ENCODE data around the gene SLC25A1.

Gene SLC25A1

DNA sequence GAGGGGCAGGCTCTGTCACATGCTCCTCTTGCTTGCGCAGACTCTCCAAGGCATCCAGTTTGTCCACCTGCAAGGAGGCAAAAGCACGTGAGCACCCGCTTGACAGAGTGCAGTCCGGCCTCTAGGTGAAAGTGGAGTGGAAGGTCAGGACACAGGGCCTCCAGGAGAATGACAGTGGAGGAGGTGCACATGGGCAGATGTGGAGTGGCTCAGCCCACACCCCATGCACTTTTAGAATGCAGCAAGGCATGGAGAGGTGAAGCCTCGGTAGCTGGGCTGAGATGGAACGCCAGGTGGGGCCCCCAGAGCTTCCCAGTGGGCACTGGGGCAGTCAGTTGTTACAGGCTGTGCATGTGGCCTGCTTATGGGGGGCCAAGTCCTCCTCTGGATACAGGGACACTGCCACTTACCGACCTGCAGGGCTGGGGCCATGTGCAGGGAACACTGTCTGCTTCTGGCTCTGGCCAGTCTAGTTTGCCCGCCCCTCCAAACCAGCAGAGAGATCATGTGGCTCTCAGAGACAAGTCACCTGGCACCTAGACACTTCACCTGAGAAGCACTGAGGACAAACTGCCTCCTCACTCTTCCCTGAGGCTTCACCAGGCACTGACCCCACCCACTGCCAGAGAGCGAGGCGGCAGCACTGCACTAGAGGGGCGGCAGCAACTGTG is 2.3 kb upstream of the SLC25A1 start:
- no peak for DNase-seq (ENCODE audit: low read depth)

DNA sequence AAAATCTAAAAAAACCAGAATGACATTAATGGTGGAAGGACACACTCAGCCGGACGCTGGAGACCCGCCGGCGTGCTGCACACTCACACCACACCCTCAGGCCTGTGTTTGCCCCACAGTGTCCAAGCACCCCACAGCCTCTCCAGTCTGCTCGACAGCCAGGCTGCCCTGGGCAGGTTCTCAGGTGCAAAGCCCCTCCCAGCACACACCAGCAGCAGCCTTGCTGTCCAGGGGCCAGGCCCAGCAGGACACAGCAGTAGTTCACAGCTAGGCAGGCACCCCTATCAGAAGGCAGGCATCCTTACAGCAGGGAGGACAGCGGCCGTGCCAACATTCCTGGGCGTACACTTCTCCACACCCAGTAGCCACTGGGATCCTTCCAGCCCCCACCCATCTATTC is 1.7 kb upstream of the SLC25A1 start:
- DNase-seq (ENCODE audit: low read depth), result no peak

DNA sequence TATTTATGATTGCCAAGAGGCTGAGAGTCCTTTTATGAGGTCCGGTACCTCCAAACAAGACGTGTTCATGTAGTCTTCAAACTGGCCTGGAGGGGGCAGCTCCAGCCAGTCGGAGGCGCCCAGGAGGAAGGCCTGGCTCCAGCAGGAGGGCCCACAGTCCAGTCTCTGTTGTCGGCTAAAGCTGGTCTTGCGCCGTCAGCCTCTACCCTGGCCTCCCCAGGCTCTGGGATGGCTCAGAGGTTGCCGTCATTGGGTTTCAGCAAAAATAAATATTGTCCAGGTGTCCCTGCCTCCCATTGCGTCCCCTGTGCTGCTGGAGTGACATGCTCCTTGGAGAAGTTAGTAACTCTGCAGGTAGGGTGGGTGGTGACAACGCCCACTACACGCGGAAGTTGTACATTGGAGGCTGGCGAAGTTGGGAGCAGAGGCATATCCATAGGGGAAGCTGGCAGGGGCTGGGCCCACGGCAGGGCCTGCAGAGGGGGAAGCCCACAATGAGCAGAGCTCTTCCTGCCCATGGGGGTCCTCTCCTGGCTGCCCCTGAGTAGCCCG is 1.0 kb upstream of the SLC25A1 start:
- no peak for DNase-seq (ENCODE audit: low read depth)

DNA sequence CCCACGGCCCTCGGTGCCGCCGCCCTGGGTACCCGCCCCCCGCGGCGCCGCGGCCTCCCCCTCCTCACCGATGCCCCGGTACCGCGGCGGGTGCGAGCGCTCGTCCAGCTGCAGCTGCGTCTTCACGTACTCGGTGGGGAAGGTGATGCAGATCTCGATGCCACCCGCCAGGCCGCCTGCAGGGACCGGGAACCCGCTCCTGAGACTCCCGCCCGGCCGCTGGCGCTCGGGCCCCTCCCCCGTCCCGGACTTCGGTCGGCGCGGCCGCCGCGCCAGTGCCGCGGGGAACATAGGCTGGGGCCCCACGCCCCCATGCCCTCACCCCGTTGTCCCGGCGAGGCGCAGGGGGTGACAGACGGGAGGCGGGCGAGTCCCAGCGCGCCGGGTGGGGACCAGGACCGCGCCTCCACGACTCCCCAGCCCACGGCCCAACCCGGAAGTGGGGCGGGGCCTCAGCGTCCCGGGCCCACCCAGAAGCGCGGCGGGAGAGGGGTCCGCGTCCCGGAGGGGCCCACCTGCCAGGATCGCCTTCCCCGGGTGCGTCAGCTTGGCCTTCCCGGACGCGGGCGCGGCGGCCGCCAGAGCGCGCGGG is 375 bp downstream of the SLC25A1 start:
- DNase-seq (ENCODE audit: low read depth), result no peak

DNA sequence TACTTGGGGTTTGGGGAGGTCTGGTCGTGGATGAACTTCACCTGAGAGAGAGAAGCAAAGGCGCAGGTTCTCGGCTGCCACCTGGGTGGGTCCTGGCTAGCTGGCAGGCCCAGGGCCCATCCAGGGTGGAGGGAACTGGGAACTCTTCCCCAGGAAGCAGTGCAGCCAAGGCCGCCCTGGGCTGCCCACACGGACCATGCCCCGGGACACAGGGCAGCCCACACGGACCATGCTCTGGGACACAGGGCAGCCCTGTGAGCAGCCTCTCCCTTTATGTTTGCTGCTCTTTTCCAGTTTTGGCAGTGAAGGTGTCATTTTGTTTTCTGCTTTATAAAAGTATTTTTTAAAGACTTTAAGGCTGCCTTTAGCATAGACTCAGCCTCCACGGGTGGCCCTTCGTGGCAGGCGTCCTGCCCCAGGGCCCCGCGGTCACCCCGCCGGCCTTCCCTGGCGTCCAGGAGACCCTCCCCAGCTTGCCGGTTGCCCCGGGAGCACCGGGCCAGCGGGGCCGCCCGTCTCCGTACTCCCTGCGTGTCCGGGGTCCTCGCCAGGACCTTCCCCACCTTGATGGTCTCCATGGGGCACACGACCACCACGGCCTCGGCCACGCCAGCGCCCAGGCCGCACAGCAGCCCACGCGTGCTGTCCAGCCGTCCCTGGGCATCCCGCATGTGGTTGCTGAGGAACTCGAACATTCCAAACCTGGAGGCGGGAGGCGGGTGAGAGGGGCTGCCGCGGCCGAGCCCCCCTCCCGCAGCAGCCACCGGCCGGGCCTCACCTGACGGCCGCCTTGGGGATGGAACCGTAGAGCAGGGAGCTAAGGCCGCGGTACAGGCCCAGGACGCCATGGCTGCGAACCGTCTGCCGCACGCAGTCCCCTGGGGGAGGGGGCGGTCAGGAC is 1.1 kb downstream of the SLC25A1 start:
- DNase-seq (ENCODE audit: low read depth), result no peak

DNA sequence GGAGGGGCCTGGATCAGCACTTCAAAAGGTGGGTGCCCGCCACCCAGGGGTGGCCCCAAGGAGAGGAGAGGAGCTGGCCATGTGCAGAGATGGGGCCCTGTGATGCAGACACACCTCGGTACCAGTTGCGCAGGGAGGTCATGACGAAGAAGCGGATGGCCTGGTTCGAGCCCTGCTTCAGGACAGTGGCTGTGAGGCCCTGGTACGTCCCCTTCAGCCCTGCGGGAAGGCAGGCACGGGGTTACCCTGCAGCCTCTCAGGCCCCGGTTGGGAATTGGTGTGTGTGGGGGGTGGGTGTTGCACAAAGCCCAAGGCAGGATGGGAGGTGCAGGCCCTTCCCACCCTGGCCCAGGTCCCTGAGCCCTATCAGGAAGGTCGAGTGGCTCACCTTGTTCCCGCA is 1.8 kb downstream of the SLC25A1 start:
- no peak for DNase-seq (ENCODE audit: low read depth)

DNA sequence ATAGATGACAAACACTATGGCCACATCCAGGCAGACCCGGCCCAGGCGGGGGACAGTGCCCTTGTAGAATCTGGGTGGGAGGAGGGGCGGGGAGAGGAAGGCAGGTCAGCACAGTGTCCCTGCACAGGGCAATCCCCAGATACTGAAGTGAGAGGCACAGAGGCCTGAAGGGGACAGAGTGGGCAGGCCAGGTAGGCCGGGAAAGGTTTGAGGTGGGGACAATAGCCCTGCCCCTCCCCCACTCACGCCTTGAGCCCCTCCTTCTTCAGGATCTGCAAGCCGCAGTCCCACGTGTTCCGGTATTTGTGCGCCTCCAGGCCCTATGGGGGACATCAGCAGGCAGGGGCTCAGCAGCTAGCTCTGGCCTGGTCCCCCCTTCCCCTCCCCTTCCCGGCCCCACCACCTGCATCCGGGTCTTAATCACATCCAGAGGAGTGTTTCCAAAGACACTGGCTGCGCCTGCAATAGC is 2.3 kb downstream of the SLC25A1 start:
- DNase-seq (ENCODE audit: low read depth), result no peak

DNA sequence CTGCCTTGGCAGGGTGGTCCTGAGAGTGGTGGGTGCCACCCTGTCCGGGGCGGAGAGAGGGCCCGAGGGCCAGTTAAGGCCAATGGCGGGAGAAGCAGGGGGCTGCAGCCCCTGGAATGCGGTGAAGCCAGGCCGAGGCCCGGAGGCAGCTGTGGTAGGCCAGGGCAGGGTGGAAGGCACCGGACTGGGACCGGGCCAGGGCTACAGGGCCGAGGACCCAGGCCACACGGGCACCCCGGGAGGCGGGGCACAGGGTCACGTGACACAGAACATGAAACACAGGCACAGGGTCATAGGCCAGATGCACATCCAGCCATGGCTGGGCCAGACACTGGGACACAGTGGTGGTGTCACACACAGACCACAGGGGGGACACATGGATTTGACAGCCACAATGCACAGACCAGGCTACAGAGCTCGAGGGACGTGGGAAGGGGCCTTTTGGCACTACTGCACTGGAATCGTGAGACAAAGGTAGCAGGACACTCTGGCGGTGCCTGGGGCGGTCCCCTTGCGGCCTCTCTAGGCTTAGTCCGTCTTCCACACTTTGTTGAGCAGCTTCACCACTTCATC is 2.8 kb downstream of the SLC25A1 start:
- no peak for DNase-seq (ENCODE audit: low read depth)

DNA sequence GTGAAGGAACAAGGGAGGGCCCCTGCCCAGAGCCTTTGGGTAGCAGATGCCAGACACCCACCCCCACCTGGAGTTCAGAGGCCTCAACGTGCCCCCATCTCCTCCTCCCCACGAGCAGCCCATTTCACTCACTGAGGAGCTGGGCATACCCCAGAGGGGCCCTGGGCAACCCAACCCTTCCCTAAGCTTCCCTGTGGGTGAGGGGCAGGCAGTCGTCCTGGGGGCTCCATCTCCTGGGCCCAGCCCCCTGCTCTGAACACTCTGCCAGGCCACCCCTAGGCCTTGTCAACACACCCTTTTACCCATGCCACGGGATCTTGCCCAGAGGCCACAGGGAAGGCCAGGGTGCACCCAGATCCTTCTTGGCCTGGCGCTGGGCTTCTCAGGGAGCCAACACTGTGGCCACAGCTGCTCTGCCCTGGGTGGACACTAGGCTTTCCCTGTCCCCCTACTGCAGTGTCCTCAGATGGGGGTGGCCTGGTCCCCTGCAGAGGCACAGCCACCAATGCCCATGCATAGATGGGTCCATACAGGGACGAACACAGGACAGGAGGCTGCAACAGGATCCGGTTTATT is 3.4 kb downstream of the SLC25A1 start:
- no peak for DNase-seq (ENCODE audit: low read depth)

DNA sequence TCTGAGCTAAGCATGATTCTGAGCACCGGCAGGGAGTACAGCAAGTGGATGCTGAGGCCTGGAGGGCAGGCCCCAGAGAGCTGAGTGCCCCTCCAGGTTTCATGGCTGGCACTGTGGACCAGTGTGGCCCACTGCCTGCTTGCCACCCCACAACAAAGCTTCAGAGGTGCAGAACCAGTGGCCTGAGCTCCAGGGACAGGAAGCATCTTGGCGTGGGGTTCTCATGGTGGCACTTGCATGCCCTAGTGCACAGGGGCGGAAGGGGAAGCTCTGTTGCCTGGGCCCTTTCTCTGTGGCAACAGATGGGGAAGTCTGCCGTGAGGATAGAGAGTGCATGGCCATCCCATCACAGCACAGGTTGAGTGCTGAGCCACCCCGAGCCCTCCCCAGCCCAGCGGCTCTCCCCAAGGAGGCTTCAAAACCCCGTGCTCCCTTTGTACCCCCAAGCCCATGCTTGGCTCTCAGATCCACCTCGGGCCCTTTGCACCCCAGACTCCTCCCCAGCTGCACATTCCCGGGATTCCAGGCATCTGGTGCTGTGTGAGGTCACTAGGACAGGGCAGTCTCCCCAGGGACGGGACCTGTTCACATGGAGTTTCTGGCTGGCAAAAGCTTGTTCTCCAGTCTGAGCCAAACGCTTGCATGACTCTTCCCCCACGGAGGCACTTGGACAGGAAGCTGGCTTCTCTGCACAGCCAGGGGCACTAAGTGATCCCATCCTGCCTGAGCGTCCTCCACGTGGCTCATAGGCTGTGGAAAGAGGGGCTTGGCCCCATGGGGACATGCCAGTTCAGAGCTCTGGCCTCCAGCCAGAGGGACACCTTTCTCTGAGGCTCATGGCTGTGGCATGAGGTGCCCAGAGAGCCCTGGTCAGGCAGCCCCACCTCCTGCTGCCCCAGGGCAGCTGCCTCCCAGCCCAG is 4.2 kb downstream of the SLC25A1 start:
- no peak for DNase-seq (ENCODE audit: low read depth)

DNA sequence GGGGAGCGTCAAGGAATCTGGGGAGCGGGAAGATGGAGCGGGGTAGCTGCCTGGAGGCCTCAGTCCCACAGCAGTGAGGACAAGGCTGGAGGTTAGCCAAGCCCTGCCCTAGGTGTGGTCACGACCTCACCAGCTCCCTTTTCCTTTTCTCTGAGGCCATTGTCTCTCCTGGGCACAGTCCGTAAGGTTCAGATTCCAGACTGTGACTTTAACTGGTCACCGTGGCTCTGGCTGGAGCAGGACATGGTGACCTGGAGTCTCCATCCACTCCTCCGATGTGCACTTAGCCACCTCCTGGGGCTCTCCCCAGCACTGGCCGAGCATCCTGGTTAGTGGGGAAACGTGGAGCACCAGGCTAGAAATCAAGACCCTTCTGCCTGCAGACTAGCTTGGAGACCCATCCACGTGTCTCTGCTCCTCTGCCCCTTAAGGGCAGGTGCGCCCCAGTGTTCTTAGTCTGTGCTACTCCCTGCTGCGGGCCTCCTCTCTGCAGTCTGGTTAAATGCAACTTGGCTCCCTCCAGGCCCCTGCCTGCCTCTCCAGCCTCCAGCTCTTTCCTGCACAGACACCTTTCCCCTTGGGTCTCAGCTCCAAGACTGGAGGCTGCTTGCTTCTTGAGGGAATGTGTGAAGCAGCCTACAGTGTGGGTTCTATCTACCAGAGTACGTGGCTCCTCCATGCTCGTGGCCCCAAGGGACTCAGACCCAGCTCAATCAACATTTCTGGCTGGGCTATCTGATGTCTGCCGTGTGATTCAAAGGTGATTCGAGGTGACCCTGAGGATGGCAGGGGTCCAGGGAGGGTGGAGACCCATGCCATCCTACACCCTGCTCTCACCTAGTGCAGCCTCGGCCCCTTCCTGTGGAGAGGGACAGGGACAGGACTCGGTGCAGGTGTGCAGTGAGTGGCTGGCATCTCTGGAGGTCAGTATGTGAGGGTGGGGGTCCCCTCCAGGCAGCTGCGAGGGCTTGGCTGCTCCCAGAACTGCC is 5.2 kb downstream of the SLC25A1 start:
- DNase-seq (ENCODE audit: low read depth), result no peak

DNA sequence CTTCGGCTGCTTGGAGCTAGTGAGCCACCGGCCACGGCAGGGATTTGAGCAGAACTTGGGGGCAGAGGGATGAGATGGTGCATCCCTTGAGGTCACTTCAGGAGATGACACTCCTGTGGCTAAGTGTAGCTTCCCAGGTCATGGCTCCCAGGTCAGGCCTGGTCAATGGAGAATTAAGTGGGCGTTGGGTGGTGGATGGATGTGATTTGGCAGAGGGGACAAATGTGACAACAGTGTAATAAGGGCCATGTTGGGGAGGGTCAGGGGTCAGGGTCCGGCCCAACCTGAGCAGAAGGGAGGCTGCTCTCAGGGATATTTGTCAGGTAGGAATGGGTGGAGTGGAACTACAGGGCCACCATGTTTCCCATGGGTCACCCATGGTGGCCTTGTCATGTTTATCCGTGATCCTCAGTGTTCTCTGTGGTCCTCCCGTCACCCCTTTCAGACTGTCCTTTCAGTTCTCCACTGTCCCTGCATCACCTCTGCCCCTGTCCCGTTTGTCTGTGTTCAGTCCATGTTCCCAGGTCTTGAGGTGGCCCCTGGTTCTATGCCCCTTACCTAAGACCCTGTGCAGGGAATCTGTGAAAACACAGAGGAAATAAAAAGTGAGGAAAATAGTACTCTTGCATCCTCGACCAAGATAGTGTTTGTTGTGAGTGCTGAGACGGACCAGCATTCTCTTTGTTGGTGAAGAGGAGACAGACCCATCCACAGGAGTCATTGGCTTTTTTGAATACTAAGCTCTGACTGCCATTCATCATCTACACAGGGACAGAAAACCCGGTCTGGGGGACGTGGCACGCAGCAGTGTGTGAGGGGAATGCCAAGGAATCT is 6.1 kb downstream of the SLC25A1 start:
- no peak for DNase-seq (ENCODE audit: low read depth)

DNA sequence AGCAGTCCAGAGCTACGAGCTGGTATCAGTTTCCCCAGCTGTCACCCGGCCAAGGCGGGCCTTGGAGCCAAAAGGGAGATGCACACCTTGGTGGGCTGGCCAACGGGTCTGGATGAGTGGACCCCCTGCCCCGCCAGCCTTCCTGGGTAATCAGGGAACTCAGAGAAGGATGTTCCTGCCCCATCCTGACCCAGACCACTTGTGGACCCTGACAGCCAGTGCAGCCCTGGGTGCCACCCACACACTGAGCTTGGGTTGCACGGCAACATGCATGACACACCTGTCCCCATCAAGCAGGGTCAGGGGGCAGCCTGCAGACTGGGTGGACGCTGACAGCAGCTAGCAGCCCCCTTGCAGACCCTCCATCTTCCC is 8.6 kb downstream of the SLC25A1 start:
- no peak for DNase-seq (ENCODE audit: low read depth)

DNA sequence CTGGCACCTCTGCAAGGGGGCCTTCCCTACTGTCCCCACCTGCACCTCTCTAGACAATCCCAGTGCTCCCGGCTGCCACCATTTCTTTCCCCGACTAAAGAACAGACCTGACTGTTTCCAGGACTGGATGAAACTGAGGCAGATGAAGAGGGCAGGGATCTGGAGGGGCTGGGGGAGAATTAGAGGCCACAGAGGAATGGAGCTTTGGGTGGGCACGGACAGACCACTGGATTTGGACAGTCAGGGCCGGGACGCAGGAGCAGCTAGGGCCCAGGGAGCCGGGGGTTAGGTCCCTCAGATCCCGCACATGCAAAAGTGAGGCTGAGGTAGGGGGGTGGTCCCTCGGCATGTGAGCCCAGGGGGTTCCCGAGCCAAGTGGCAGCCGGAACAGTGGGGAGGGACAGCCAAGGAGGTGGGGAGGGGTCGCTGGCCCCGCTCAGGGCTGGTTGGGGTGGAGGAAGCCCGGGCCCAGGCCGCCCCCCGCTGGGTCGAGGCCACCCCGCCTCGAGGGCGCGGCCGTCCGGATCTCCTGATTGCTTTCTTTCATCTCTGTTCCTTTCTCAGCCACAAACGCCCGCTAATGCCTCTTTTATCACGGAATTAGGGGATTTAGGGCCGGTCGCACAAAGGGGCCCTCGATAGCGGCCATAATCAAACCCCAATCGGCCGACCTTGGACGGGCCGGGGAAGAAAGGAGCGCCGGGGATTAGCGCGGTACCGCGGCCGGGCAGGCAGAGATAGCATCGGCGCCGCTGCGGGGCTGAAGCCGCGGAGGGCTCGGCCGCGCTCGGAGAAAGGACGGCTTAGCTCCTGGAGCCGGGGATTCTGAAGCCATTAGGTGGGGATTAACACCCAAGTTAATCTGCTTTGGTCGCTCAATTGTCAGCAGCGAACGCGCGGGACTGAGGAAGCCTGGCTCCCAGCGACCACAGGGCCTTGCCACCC is 9.3 kb downstream of the SLC25A1 start:
- DNase-seq (ENCODE audit: low read depth), result no peak

DNA sequence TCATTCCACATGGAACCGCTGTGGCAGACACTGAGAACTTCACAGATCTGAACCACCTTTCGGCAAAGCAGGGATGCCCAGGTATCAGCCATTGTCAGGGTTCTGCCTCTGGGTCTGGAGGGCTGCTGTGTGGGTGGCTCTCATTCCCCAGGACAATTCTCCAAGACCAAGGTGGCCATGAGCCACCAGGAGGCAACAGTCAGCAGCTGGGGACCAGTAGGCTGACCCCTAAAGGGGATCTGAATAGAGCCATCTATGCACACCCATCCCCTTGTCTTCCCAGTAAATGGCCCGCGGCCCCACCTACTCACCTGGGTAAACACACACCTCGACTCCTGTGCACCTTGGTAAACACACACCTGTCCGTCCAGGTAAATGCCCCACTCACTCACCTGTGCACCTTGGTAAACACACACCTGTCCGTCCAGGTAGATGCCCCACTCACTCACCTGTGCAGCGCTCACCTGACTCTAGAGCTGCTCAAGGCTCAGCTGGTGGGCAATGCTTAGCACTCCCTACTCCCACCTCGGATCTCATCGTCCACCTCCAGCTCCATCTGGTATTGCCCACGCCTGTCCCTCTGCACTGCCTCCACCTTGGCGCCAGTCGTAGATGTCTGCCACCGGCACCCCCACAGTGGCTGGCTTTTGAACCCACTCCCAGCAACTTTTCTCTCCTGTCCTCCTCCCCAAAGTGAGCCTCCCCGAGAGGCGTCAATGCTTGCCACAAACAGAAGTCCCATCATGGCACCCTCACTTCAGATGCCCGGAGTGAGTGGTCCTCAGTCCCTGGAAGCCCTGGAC is 10.2 kb downstream of the SLC25A1 start:
- DNase-seq (ENCODE audit: low read depth), result no peak

DNA sequence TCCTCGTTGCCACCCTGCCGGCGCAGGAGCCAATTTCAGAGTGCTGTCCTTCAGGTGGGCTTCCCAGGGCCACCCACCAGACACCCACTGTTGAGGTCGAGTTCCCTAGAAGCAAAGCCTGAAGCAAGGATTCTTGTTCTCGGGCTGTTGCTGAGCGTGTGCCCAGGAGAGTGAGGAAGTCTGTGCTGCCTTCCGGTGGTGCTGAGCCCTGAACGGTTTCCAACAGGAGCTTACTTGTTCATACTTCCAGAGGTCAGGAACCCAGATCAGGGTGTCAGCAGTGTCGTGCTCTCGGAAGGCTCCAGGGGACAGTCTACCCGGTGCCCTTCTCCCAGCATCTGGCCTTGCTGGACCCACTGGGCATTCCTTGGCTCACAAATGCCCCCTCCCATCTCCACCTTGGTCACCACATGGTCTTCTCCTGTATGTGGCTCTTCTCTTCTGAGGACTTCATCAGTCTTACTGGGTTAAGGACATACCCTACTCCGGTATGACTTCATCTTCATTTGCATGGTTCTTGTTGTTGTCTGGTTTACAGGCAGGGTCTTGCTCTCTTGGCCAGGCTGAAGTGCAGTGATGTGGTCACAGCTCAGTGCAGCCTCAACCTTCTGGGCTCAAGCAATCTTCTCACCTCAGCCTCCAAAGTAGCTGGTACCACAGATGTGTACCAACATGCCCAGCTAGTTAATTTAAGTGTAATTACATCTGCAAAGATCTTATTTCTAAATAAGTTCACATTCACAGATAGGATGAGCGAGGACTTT is 11.2 kb downstream of the SLC25A1 start:
- DNase-seq (ENCODE audit: low read depth), result no peak
